PFSK-1 (cell line): ENCODE results near the gene TNNT1.

Experiments
- POLR2AphosphoS5 ChIP-seq: IDR thresholded peaks from 2 replicates; pipeline ENCODE4 v1.6.1; 2012; ENCODE audit warnings: low read depth, mild to moderate bottlenecking, control low read depth, low read length, moderate library complexity
- SIN3A ChIP-seq: IDR thresholded peaks from 2 replicates; pipeline ENCODE4 v1.6.1; 2012; ENCODE audit warnings: mild to moderate bottlenecking, low read length, moderate library complexity, borderline replicate concordance; ENCODE audit not compliant: insufficient read depth
- TAF1 ChIP-seq: IDR thresholded peaks from 2 replicates; pipeline ENCODE4 v1.6.1; 2012; ENCODE audit warnings: low read length, control low read depth, borderline replicate concordance; ENCODE audit not compliant: insufficient read depth
- TF ChIP-seq, protein P1 (sequence below), 2 experiments: IDR thresholded peaks; 2 replicates each; pipeline versions ENCODE4 v1.6.1 to v1.8.0; 2011 to 2012; ENCODE audit warnings: low read depth in 2 of 2, low read length in 2 of 2, control low read depth in 1 of 2, inconsistent platforms in 1 of 2, mild to moderate bottlenecking in 1 of 2, moderate library complexity in 1 of 2; ENCODE audit not compliant: insufficient read depth in 1 of 2

DNA sequence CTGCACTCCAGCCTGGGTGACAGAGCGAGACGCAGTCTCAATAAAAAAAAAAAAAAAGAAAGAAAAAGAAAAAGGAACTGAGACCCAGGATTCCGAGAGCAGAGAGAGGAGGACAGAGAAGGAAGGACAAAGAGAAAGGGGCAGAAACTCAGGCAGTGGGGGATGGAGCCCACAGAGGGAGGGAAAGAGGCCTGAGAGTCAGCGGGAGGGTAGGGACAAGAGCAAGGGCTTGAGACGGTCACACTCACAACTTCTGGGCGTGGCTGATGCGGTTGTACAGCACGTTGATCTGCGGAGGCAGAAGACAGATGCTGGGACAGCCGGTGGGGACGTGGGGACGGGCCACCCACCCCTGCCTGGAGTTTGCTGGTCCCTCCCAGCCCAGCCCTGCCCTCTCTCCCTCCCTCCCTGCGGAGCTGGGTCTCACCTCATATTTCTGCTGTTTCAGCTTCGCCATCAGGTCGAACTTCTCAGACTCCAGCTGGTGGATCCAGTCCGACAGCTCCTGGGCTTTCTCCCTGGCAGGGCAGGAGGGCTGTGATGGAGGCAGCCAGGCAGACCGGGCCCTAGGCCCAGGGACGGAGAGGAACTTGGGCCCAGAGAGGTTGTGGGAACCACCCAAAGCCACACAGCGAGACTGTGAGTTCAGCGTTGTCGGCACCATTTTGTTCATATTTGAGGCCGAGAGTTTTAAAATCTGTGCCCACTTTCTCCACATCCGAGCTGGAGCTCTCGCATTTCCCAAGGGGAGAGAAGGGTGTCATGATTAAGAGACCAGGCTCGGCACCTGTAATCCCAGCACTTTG is 15.2 kb downstream of the TNNT1 start:
- TF ChIP-seq, protein P1, sequence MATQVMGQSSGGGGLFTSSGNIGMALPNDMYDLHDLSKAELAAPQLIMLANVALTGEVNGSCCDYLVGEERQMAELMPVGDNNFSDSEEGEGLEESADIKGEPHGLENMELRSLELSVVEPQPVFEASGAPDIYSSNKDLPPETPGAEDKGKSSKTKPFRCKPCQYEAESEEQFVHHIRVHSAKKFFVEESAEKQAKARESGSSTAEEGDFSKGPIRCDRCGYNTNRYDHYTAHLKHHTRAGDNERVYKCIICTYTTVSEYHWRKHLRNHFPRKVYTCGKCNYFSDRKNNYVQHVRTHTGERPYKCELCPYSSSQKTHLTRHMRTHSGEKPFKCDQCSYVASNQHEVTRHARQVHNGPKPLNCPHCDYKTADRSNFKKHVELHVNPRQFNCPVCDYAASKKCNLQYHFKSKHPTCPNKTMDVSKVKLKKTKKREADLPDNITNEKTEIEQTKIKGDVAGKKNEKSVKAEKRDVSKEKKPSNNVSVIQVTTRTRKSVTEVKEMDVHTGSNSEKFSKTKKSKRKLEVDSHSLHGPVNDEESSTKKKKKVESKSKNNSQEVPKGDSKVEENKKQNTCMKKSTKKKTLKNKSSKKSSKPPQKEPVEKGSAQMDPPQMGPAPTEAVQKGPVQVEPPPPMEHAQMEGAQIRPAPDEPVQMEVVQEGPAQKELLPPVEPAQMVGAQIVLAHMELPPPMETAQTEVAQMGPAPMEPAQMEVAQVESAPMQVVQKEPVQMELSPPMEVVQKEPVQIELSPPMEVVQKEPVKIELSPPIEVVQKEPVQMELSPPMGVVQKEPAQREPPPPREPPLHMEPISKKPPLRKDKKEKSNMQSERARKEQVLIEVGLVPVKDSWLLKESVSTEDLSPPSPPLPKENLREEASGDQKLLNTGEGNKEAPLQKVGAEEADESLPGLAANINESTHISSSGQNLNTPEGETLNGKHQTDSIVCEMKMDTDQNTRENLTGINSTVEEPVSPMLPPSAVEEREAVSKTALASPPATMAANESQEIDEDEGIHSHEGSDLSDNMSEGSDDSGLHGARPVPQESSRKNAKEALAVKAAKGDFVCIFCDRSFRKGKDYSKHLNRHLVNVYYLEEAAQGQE (IDR thresholded peaks at IDR 0.05; ENCODE audit: insufficient read depth in 1 of 2, low read depth in 2 of 2, low read length in 2 of 2), result no peak
- TF ChIP-seq POLR2AphosphoS5, result no peak
- TF ChIP-seq TAF1, result no peak
- TF ChIP-seq SIN3A, result no peak
